PFSK-1 (cell line): ENCODE results near the gene PSEN2.

ENCODE experiments used
- FOXP2 ChIP-seq: optimal IDR thresholded peaks from 2 replicates; pipeline ENCODE3; 2011; ENCODE audit warnings: borderline replicate concordance, control low read depth, inconsistent platforms; ENCODE audit not compliant: insufficient read depth; ENCODE audit errors: extremely low read length, extremely low read depth
- POLR2AphosphoS5 ChIP-seq: IDR thresholded peaks from 2 replicates; pipeline ENCODE4 v1.6.1; 2012; ENCODE audit warnings: low read depth, mild to moderate bottlenecking, control low read depth, low read length, moderate library complexity
- REST ChIP-seq, 2 experiments: IDR thresholded peaks; 2 replicates each; pipeline versions ENCODE4 v1.6.1 to v1.8.0; 2011 to 2012; ENCODE audit warnings: low read depth in 2 of 2, low read length in 2 of 2, control low read depth in 1 of 2, inconsistent platforms in 1 of 2, mild to moderate bottlenecking in 1 of 2, moderate library complexity in 1 of 2; ENCODE audit not compliant: insufficient read depth in 1 of 2
- SIN3A ChIP-seq: IDR thresholded peaks from 2 replicates; pipeline ENCODE4 v1.6.1; 2012; ENCODE audit warnings: mild to moderate bottlenecking, low read length, moderate library complexity, borderline replicate concordance; ENCODE audit not compliant: insufficient read depth
- TAF1 ChIP-seq: IDR thresholded peaks from 2 replicates; pipeline ENCODE4 v1.6.1; 2012; ENCODE audit warnings: low read length, control low read depth, borderline replicate concordance; ENCODE audit not compliant: insufficient read depth

- TF ChIP-seq SIN3A (no peak), REST (IDR thresholded peaks at IDR 0.05; ENCODE audit: insufficient read depth in 1 of 2, low read depth in 2 of 2, low read length in 2 of 2) (no peak), POLR2AphosphoS5 (no peak), TAF1 (peak; percentile 44; the same call in 1 of the 2 replicates), FOXP2 (peak; percentile 25)
Measured at GRCh38 chr1:226827968-226828513, 42.4 kb upstream of the PSEN2 start.
